Glomerular visceral epithelial cell (primary cell): ENCODE data around the gene TNF.
A peak's percentile ranks its signal among the peaks of the same experiment; 100 is the strongest.

ENCODE experiments used
- DNase-seq: peaks from one replicate; pipeline ENCODE4 v3.0.0-alpha.2; 2016; ENCODE audit errors: extremely low spot score

TNF gene

GRCh38 chr6:31573239-31574105 lies 1.9 kb upstream of the TNF start:
- no peak for DNase-seq

GRCh38 chr6:31574106-31575061 lies 981 bp upstream of the TNF start:
- no peak for DNase-seq

GRCh38 chr6:31575952-31576685 lies 754 bp downstream of the TNF start:
- DNase-seq = no peak

- DNase-seq = no peak
Observed at GRCh38 chr6:31576897-31577578, 1.7 kb downstream of the TNF start.

GRCh38 chr6:31577579-31577966 lies 2.2 kb downstream of the TNF start:
- DNase-seq = no peak

GRCh38 chr6:31578184-31579118 lies 3.1 kb downstream of the TNF start:
- DNase-seq = peak; percentile 66

- no peak for DNase-seq
Observed at GRCh38 chr6:31579119-31579505, 3.7 kb downstream of the TNF start.

- DNase-seq = no peak
Observed at GRCh38 chr6:31579546-31580437, 4.4 kb downstream of the TNF start.

GRCh38 chr6:31580438-31580740 lies 5.0 kb downstream of the TNF start:
- DNase-seq = no peak

- DNase-seq = peak; percentile 81
Observed at GRCh38 chr6:31580807-31581433, 5.6 kb downstream of the TNF start.

- no peak for DNase-seq
Observed at GRCh38 chr6:31581434-31582229, 6.3 kb downstream of the TNF start.

GRCh38 chr6:31582230-31582643 lies 6.9 kb downstream of the TNF start, which contains the start of gene LTB:
Gene LTB, minus strand, starts transcription at chr6:31582424. Its CDS starts 7 bp downstream, at chr6:31582417.
- DNase-seq = no peak

- DNase-seq = no peak
Observed at GRCh38 chr6:31585491-31585890, 10.1 kb downstream of the TNF start.

GRCh38 chr6:31586008-31586407 lies 10.6 kb downstream of the TNF start, which contains the start of gene LST1:
Gene LST1, plus strand, starts transcription at chr6:31586277. Its CDS starts 1,023 bp downstream, at chr6:31587300.
- DNase-seq = no peak

- no peak for DNase-seq
Observed at GRCh38 chr6:31586599-31587281, 11.4 kb downstream of the TNF start.

- no peak for DNase-seq
Observed at GRCh38 chr6:31587791-31588777, 12.7 kb downstream of the TNF start.
